ENCODE results near the gene CHM.
"Not testable (repeated sequence)": the region's sequence is repeated elsewhere in the genome, so short reads cannot be mapped to it uniquely, and the experiment has no call there.

CHM gene

DNA sequence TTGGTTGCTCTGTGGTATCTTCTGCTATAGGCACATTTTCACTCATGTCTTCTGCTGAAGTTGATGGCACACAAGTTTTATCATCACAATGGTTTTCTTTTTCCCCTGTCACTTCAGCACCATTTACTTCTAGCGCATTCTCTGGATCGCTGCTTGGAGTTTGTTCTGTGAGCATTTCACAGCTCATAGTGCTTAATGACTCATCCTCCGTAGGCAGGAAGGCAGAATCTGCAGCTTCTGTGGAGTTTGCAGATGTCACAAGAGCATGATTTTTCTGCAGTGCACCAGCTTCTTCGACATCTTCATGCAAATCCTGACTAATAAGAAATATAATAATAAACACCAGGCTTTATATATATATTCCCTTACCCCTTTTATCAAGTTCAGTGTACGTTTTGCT lies 83.6 kb downstream of the CHM start:
- WGBS, 2 experiments (ENCODE audit: insufficient coverage in 2 of 2): no CpG with 5 or more reads among the region's 5 CpGs
- no peak overlapping the region for H3K4me3 ChIP-seq (ENCODE audit: extremely low read depth, insufficient read depth, low read length, poor library complexity, severe bottlenecking)

DNA sequence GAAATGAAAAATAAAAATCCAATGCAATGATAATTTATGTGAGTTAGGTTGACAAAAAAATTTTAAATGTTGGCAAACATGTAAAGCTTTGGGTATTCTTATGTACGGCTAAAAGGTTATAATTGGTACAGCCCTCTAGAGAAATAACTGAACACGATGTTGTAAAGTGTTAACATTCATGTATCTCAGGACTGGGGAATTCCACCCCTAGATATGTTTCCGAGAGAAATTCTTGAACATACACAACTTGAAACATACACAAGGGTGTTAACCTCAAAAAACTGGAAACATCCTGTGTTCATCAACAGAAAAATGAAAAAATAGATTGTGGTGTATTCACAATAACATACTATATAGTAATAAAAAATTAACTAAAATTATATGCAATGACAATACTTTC lies 91.8 kb downstream of the CHM start:
- peaks cover 10% of the 10 kb centered on the region for H3K36me3 ChIP-seq (ENCODE audit: control insufficient read depth, insufficient read depth, low read length)
- no peak overlapping the region for H3K27ac ChIP-seq (ENCODE audit: low read depth, low read length, severe bottlenecking)
- no CpG with 5 or more reads among the region's 3 CpGs for WGBS, 2 experiments (ENCODE audit: insufficient coverage in 2 of 2)
- H3K4me1 ChIP-seq (ENCODE audit: control insufficient read depth, insufficient read depth, low read length, poor library complexity, severe bottlenecking): no peaks in the 10 kb centered on the region
- no peak overlapping the region for H3K4me3 ChIP-seq (ENCODE audit: extremely low read depth, insufficient read depth, low read length, poor library complexity, severe bottlenecking)
- no peaks in the 10 kb centered on the region for H3K9me3 ChIP-seq (ENCODE audit: control insufficient read depth, low read length)

More for the DNA sequence above, 83.6 kb downstream of the CHM start:
- no peaks in the 10 kb centered on the region for H3K4me1 ChIP-seq (ENCODE audit: control insufficient read depth, insufficient read depth, low read length, poor library complexity, severe bottlenecking)
- H3K9me3 ChIP-seq (ENCODE audit: control insufficient read depth, low read length): no peaks in the 10 kb centered on the region
- H3K36me3 ChIP-seq (ENCODE audit: control insufficient read depth, insufficient read depth, low read length): no peaks in the 10 kb centered on the region
- no peak overlapping the region for H3K27ac ChIP-seq (ENCODE audit: low read depth, low read length, severe bottlenecking)

DNA sequence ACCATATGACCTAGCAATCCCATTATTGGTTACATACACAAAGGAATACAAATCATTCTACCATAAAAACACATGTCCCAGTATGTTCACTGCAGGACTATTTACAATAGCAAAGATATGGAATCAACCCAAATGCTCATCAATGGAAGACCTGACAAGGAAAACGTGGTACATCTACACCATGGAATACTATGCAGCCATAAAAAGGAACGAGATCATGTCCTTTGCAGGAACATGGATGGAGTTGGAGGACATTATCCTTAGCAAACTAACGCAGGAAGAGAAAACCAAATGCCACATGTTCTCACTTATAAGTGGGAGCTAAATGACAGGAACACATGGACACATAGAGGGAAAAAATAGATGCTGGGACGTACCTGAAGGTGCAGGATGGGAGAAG lies 102.6 kb downstream of the CHM start:
- H3K9me3 ChIP-seq (ENCODE audit: control insufficient read depth, low read length); H3K4me1 ChIP-seq (ENCODE audit: control insufficient read depth, insufficient read depth, low read length, poor library complexity, severe bottlenecking); H3K4me3 ChIP-seq (ENCODE audit: extremely low read depth, insufficient read depth, low read length, poor library complexity, severe bottlenecking); H3K27ac ChIP-seq (ENCODE audit: low read depth, low read length, severe bottlenecking): not testable (repeated sequence)
- no CpG with 5 or more reads among the region's 4 CpGs for WGBS, 2 experiments (ENCODE audit: insufficient coverage in 2 of 2)
- H3K36me3 ChIP-seq (ENCODE audit: control insufficient read depth, insufficient read depth, low read length): peaks cover 17% of the 10 kb centered on the region

GRCh38 chrX:85941275-85941674 lies 106.1 kb downstream of the CHM start:
- no peak overlapping the region for H3K4me3 ChIP-seq (ENCODE audit: extremely low read depth, insufficient read depth, low read length, poor library complexity, severe bottlenecking)
- peaks cover 11% of the 10 kb centered on the region for H3K36me3 ChIP-seq (ENCODE audit: control insufficient read depth, insufficient read depth, low read length)
- WGBS, 2 experiments (ENCODE audit: insufficient coverage in 2 of 2): no CpG with 5 or more reads among the region's 1 CpG
- H3K9me3 ChIP-seq (ENCODE audit: control insufficient read depth, low read length): peaks cover under 1% of the 10 kb centered on the region
- no peak overlapping the region for H3K27ac ChIP-seq (ENCODE audit: low read depth, low read length, severe bottlenecking)
- H3K4me1 ChIP-seq (ENCODE audit: control insufficient read depth, insufficient read depth, low read length, poor library complexity, severe bottlenecking): no peaks in the 10 kb centered on the region

- not testable (repeated sequence) for H3K27ac ChIP-seq (ENCODE audit: low read depth, low read length, severe bottlenecking); H3K9me3 ChIP-seq (ENCODE audit: control insufficient read depth, low read length); H3K4me1 ChIP-seq (ENCODE audit: control insufficient read depth, insufficient read depth, low read length, poor library complexity, severe bottlenecking); H3K4me3 ChIP-seq (ENCODE audit: extremely low read depth, insufficient read depth, low read length, poor library complexity, severe bottlenecking); H3K36me3 ChIP-seq (ENCODE audit: control insufficient read depth, insufficient read depth, low read length)
- WGBS, 2 experiments (ENCODE audit: insufficient coverage in 2 of 2): no CpG with 5 or more reads among the region's 3 CpGs
Measured at GRCh38 chrX:85939942-85940341, 107.4 kb downstream of the CHM start.

- not testable (repeated sequence) for H3K4me3 ChIP-seq (ENCODE audit: extremely low read depth, insufficient read depth, low read length, poor library complexity, severe bottlenecking); H3K4me1 ChIP-seq (ENCODE audit: control insufficient read depth, insufficient read depth, low read length, poor library complexity, severe bottlenecking); H3K27ac ChIP-seq (ENCODE audit: low read depth, low read length, severe bottlenecking); H3K36me3 ChIP-seq (ENCODE audit: control insufficient read depth, insufficient read depth, low read length); H3K9me3 ChIP-seq (ENCODE audit: control insufficient read depth, low read length)
- no CpG with 5 or more reads among the region's 2 CpGs for WGBS, 2 experiments (ENCODE audit: insufficient coverage in 2 of 2)
Measured at GRCh38 chrX:85934399-85934798, 113.0 kb downstream of the CHM start.

GRCh38 chrX:85930099-85930498 lies 117.3 kb downstream of the CHM start:
- H3K27ac ChIP-seq (ENCODE audit: low read depth, low read length, severe bottlenecking): no peak overlapping the region
- no peaks in the 10 kb centered on the region for H3K36me3 ChIP-seq (ENCODE audit: control insufficient read depth, insufficient read depth, low read length)
- H3K4me3 ChIP-seq (ENCODE audit: extremely low read depth, insufficient read depth, low read length, poor library complexity, severe bottlenecking): no peak overlapping the region
- no peaks in the 10 kb centered on the region for H3K9me3 ChIP-seq (ENCODE audit: control insufficient read depth, low read length)
- no peaks in the 10 kb centered on the region for H3K4me1 ChIP-seq (ENCODE audit: control insufficient read depth, insufficient read depth, low read length, poor library complexity, severe bottlenecking)
- no CpG with 5 or more reads among the region's 3 CpGs for WGBS, 2 experiments (ENCODE audit: insufficient coverage in 2 of 2)

DNA sequence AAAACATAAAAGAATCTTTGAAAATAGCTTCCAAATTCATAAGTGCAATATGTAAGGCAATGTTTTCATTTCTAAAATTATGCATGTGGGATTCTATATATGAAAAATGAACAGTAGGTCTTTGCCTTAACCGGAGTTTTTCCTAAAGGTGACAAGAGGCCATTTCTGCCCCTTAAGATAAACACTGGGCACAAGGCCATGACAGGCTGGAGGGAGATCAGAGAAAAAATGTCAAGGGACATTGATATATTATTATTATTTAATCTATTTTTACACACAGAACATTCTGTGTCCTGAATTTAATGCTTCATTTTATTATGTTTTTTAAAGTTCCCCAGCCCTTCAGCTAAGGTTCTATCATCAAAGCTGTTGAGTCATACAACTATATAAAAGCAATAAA lies 118.8 kb downstream of the CHM start:
- no peaks in the 10 kb centered on the region for H3K4me1 ChIP-seq (ENCODE audit: control insufficient read depth, insufficient read depth, low read length, poor library complexity, severe bottlenecking)

DNA sequence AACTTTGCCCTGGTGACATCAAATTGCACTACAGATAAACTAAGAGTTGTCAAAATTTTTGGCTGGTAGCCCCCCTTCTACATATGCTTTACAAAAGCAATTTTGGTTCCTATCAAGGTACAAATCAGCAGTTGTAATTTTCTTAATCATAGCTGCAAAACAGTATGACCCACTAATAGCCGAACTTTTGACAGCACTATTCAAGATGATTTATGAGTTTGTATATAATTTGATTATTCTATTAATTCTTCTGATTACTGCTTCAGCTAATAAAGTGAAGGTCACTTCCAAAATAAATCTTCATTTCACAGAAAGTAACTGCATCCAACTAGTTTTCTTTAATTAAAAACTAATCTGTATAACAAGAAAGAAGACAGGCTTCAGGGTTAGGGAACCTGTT lies 119.6 kb downstream of the CHM start:
- H3K27ac ChIP-seq (ENCODE audit: low read depth, low read length, severe bottlenecking): no peak overlapping the region
- no peak overlapping the region for H3K4me3 ChIP-seq (ENCODE audit: extremely low read depth, insufficient read depth, low read length, poor library complexity, severe bottlenecking)
- H3K36me3 ChIP-seq (ENCODE audit: control insufficient read depth, insufficient read depth, low read length): no peaks in the 10 kb centered on the region
- no peaks in the 10 kb centered on the region for H3K4me1 ChIP-seq (ENCODE audit: control insufficient read depth, insufficient read depth, low read length, poor library complexity, severe bottlenecking)
- WGBS, 2 experiments (ENCODE audit: insufficient coverage in 2 of 2): no CpG with 5 or more reads among the region's 1 CpG
- H3K9me3 ChIP-seq (ENCODE audit: control insufficient read depth, low read length): no peaks in the 10 kb centered on the region

More for the DNA sequence above, 118.8 kb downstream of the CHM start:
- WGBS, 2 experiments (ENCODE audit: insufficient coverage in 2 of 2): no CpG with 5 or more reads among the region's 1 CpG
- H3K36me3 ChIP-seq (ENCODE audit: control insufficient read depth, insufficient read depth, low read length): no peaks in the 10 kb centered on the region
- H3K27ac ChIP-seq (ENCODE audit: low read depth, low read length, severe bottlenecking): no peak overlapping the region
- no peak overlapping the region for H3K4me3 ChIP-seq (ENCODE audit: extremely low read depth, insufficient read depth, low read length, poor library complexity, severe bottlenecking)
- H3K9me3 ChIP-seq (ENCODE audit: control insufficient read depth, low read length): no peaks in the 10 kb centered on the region

- no CpG with 5 or more reads among the region's 3 CpGs for WGBS, 2 experiments (ENCODE audit: insufficient coverage in 2 of 2)
- Histone ChIP-seq H3K4me1 (ENCODE audit: control insufficient read depth, insufficient read depth, low read length, poor library complexity, severe bottlenecking) (no peaks in the 10 kb centered on the region), H3K4me3 (ENCODE audit: extremely low read depth, insufficient read depth, low read length, poor library complexity, severe bottlenecking) (no peak overlapping the region), H3K9me3 (ENCODE audit: control insufficient read depth, low read length) (no peaks in the 10 kb centered on the region), H3K27ac (ENCODE audit: low read depth, low read length, severe bottlenecking) (no peak overlapping the region), H3K36me3 (ENCODE audit: control insufficient read depth, insufficient read depth, low read length) (no peaks in the 10 kb centered on the region)
Measured at GRCh38 chrX:85922821-85923220, 124.5 kb downstream of the CHM start.

GRCh38 chrX:85916656-85917280 lies 130.6 kb downstream of the CHM start:
- not testable (repeated sequence) for H3K9me3 ChIP-seq (ENCODE audit: control insufficient read depth, low read length); H3K36me3 ChIP-seq (ENCODE audit: control insufficient read depth, insufficient read depth, low read length); H3K27ac ChIP-seq (ENCODE audit: low read depth, low read length, severe bottlenecking); H3K4me3 ChIP-seq (ENCODE audit: extremely low read depth, insufficient read depth, low read length, poor library complexity, severe bottlenecking); H3K4me1 ChIP-seq (ENCODE audit: control insufficient read depth, insufficient read depth, low read length, poor library complexity, severe bottlenecking)
- WGBS, 2 experiments (ENCODE audit: insufficient coverage in 2 of 2): no CpG with 5 or more reads among the region's 2 CpGs
